CD14-positive monocyte (primary cell): ENCODE results near the gene WDR70. TPM values are rescaled to one million over a fixed set of nuclear protein-coding genes. Genes with fewer than 3 reads are reported as not detected.
A peak's percentile ranks its signal among the peaks of the same experiment; 100 is the strongest.

Experiments
- DNase-seq, 3 donors: peaks; one replicate each; pipeline ENCODE4 v3.0.0-alpha.2; 2011 to 2022
- H2AFZ ChIP-seq: 2 replicates; pipeline ENCODE4 v1.6.0; 2012; ENCODE audit warnings: mild to moderate bottlenecking, low read depth, low read length, inconsistent platforms; ENCODE audit not compliant: insufficient read depth, poor library complexity, severe bottlenecking
- H3K27ac ChIP-seq, 2 donors: 1 replicate in 1 of 2; 2 replicates in 1 of 2; pipeline ENCODE4 v1.5.1; 2012 to 2013; ENCODE audit warnings: low read length in 2 of 2, control low read depth in 1 of 2, inconsistent platforms in 1 of 2, low read depth in 1 of 2, mild to moderate bottlenecking in 1 of 2
- H3K27me3 ChIP-seq, 2 donors: one replicate each; pipeline versions ENCODE4 v1.6.0 to v1.6.1; 2011 to 2013; ENCODE audit warnings: low read length in 2 of 2; ENCODE audit not compliant: control insufficient read depth in 2 of 2, insufficient read depth in 2 of 2
- H3K36me3 ChIP-seq, 2 donors: replicated peaks in 1 of 2; 1 replicate in 1 of 2; 2 replicates in 1 of 2; pipeline versions ENCODE4 v1.5.1 to v1.6.1; 2012 to 2013; ENCODE audit warnings: low read length in 2 of 2, control low read depth in 1 of 2, inconsistent platforms in 1 of 2, mild to moderate bottlenecking in 1 of 2; ENCODE audit not compliant: insufficient read depth in 2 of 2, control insufficient read depth in 1 of 2
- H3K4me1 ChIP-seq, 2 donors: 1 replicate in 1 of 2; 2 replicates in 1 of 2; pipeline versions ENCODE4 v1.5.1 to v1.6.1; 2012 to 2013; ENCODE audit warnings: low read length in 2 of 2, control low read depth in 1 of 2, inconsistent platforms in 1 of 2, mild to moderate bottlenecking in 1 of 2, moderate library complexity in 1 of 2; ENCODE audit not compliant: insufficient read depth in 2 of 2, control insufficient read depth in 1 of 2
- H3K4me2 ChIP-seq: replicated peaks from 2 replicates; pipeline ENCODE3; 2012; ENCODE audit warnings: low read length, moderate library complexity, mild to moderate bottlenecking; ENCODE audit not compliant: poor library complexity, severe bottlenecking; ENCODE audit errors: extremely low read depth
- H3K4me3 ChIP-seq, 3 experiments: fragments of 200-600 bp in 1 of 3; sonication (generic) in 1 of 3; replicated peaks in 1 of 3; 1 replicate in 2 of 3; 2 replicates in 1 of 3; pipeline ENCODE4 v1.5.1; 2011 to 2013; ENCODE audit warnings: low read length in 3 of 3, mild to moderate bottlenecking in 3 of 3, control low read depth in 2 of 3, low read depth in 2 of 3, inconsistent platforms in 1 of 3, moderate library complexity in 1 of 3
- H3K79me2 ChIP-seq: 2 replicates; pipeline ENCODE4 v1.6.0; 2012; ENCODE audit warnings: mild to moderate bottlenecking, control low read depth, inconsistent platforms, low read length, moderate library complexity; ENCODE audit not compliant: insufficient read depth
- H3K9ac ChIP-seq: 2 replicates; pipeline ENCODE4 v1.6.0; 2017; ENCODE audit warnings: low read length, mild to moderate bottlenecking; ENCODE audit not compliant: insufficient read depth, poor library complexity, severe bottlenecking
- H3K9me3 ChIP-seq, 2 donors: replicated peaks in 1 of 2; 1 replicate in 1 of 2; 2 replicates in 1 of 2; pipeline versions ENCODE4 v1.5.1 to v1.6.1; 2012 to 2013; ENCODE audit warnings: low read length in 2 of 2, control low read depth in 1 of 2; ENCODE audit not compliant: control insufficient read depth in 1 of 2, insufficient read depth in 1 of 2
- H4K20me1 ChIP-seq: 2 replicates; pipeline ENCODE4 v1.6.0; 2012; ENCODE audit warnings: mild to moderate bottlenecking, low read length, control low read depth, moderate library complexity; ENCODE audit not compliant: insufficient read depth
- H3K27ac Mint-ChIP-seq, 7 donors: one replicate each; pipeline ENCODE4 v1.8.0; 2020; ENCODE audit warnings: mild to moderate bottlenecking in 7 of 7, mixed read lengths in 7 of 7, moderate library complexity in 6 of 7, inconsistent platforms in 2 of 7
- H3K27me3 Mint-ChIP-seq, 3 donors: one replicate each; pipeline ENCODE4 v1.8.0; 2021 to 2022; ENCODE audit warnings: low read depth in 3 of 3, mild to moderate bottlenecking in 3 of 3, mixed read lengths in 3 of 3, moderate library complexity in 3 of 3, inconsistent platforms in 1 of 3
- H3K36me3 Mint-ChIP-seq, 2 donors: one replicate each; pipeline ENCODE4 v1.8.0; 2020; ENCODE audit warnings: mixed read lengths in 2 of 2, inconsistent platforms in 1 of 2, mild to moderate bottlenecking in 1 of 2
- H3K4me1 Mint-ChIP-seq: one replicate; pipeline ENCODE4 v1.8.0; 2020; ENCODE audit warnings: mild to moderate bottlenecking, mixed read lengths
- H3K4me3 Mint-ChIP-seq, 2 donors: one replicate each; pipeline ENCODE4 v1.8.0; 2020; ENCODE audit warnings: mild to moderate bottlenecking in 2 of 2, mixed read lengths in 2 of 2, moderate library complexity in 1 of 2
- H3K9me3 Mint-ChIP-seq, 7 donors: one replicate each; pipeline ENCODE4 v1.8.0; 2020 to 2022; ENCODE audit warnings: mixed read lengths in 7 of 7, mild to moderate bottlenecking in 6 of 7, moderate library complexity in 6 of 7, inconsistent platforms in 2 of 7
- CTCF ChIP-seq: fragments of 200-600 bp; IDR thresholded peaks from one replicate; pipeline ENCODE4 v1.8.0; 2022; ENCODE audit warnings: antibody characterized with exemption, mild to moderate bottlenecking
- WGBS: methylation state at CpG from one replicate; pipeline ENCODE4 v1.1.5; 2013; ENCODE audit warnings: missing lambda C conversion rate; ENCODE audit not compliant: insufficient coverage; 5-methylcytosine and 5-hydroxymethylcytosine counted together
- intact Hi-C, 2 donors: fragments of 100-400 bp; cut with micrococcal nuclease; formaldehyde crosslinking; loops; one replicate each; pipeline versions ENCODE4 v1.15.0 to v1.15.1; 2023
- polyA plus RNA-seq, 3 donors: library from polyadenylated mRNA; depleted of rRNA in 1 of 3; unstranded in 2 of 3; stranded (reverse) in 1 of 3; fragments of 300-500 nt in 2 of 3; fragments of >200 nt in 1 of 3; fragmentation: Illumina TruSeq in 2 of 3; gene quantifications; 1 replicate in 2 of 3; 2 replicates in 1 of 3; pipeline ENCODE4 v1.2.3, GENCODE V29; 2012 to 2021

Gene WDR70
- polyA plus RNA-seq, 3 donors, result 13.1 to 21.0 (median 19.1) TPM

GRCh38 chr5:37471666-37472197 is 92.6 kb downstream of the WDR70 start:
- Histone ChIP-seq H3K27ac (no peak overlapping the region), H3K9me3 (peaks cover 5 to 12% of the 10 kb centered on the region in 2 donors), H3K4me2 (no peak overlapping the region), H3K27me3 (no peaks in the 10 kb centered on the region), H3K4me3 (no peak overlapping the region), H2AFZ (no peak overlapping the region), H3K4me1 (no peaks in the 10 kb centered on the region), H4K20me1 (no peaks in the 10 kb centered on the region), H3K9ac (no peak overlapping the region), H3K36me3 (peaks cover 0 to 10% of the 10 kb centered on the region in 2 donors), H3K79me2 (no peaks in the 10 kb centered on the region)
- no peak for TF ChIP-seq CTCF
- H3K9me3 Mint-ChIP-seq, result peaks cover 6 to 25% (median 12%) of the 10 kb centered on the region in 7 donors
- no peaks in the 10 kb centered on the region for H3K4me1 Mint-ChIP-seq
- intact Hi-C loops, result no loop called here
- no peak overlapping the region for H3K4me3 Mint-ChIP-seq
- DNase-seq, result no peak
- no peak overlapping the region for H3K27ac Mint-ChIP-seq
- no peaks in the 10 kb centered on the region for H3K27me3 Mint-ChIP-seq
- no CpG with 5 or more reads among the region's 3 CpGs for WGBS
- H3K36me3 Mint-ChIP-seq, result peaks cover 13 to 42% of the 10 kb centered on the region in 2 donors

GRCh38 chr5:37477426-37477825 is 98.3 kb downstream of the WDR70 start:
- H3K9me3 Mint-ChIP-seq, result peaks cover 14 to 32% (median 23%) of the 10 kb centered on the region in 7 donors
- Histone ChIP-seq H3K4me2 (no peak overlapping the region), H3K4me1 (no peaks in the 10 kb centered on the region), H3K79me2 (no peaks in the 10 kb centered on the region), H2AFZ (no peak overlapping the region), H3K36me3 (peaks cover 21 to 43% of the 10 kb centered on the region in 2 donors), H3K27ac (no peak overlapping the region), H3K4me3 (no peak overlapping the region), H3K9ac (no peak overlapping the region), H3K9me3 (peaks cover 11 to 20% of the 10 kb centered on the region in 2 donors), H3K27me3 (no peaks in the 10 kb centered on the region), H4K20me1 (no peaks in the 10 kb centered on the region)
- H3K27ac Mint-ChIP-seq, result peak overlapping the region in 1 of 7 donors; percentile 27
- peaks cover 51 to 64% of the 10 kb centered on the region in 2 donors for H3K36me3 Mint-ChIP-seq
- TF ChIP-seq CTCF, result no peak
- H3K4me1 Mint-ChIP-seq, result no peaks in the 10 kb centered on the region
- H3K4me3 Mint-ChIP-seq, result no peak overlapping the region
- intact Hi-C loops, result no loop called here
- no peak for DNase-seq
- H3K27me3 Mint-ChIP-seq, result peaks cover 0 to 2% (median 0%) of the 10 kb centered on the region in 3 donors
